NT2/D1 (cell line): ENCODE results near the gene PEX1.
"Not testable (repeated sequence)": the region's sequence is repeated elsewhere in the genome, so short reads cannot be mapped to it uniquely, and the experiment has no call there.

ENCODE experiments used
- SUZ12 ChIP-seq: IDR thresholded peaks from 2 replicates; pipeline ENCODE4 v1.6.1; 2011; ENCODE audit not compliant: insufficient read length, insufficient read depth; ENCODE audit errors: extremely low read depth
- YY1 ChIP-seq: IDR thresholded peaks from 2 replicates; pipeline ENCODE4 v1.6.1; 2011; ENCODE audit not compliant: insufficient read length, insufficient read depth

DNA sequence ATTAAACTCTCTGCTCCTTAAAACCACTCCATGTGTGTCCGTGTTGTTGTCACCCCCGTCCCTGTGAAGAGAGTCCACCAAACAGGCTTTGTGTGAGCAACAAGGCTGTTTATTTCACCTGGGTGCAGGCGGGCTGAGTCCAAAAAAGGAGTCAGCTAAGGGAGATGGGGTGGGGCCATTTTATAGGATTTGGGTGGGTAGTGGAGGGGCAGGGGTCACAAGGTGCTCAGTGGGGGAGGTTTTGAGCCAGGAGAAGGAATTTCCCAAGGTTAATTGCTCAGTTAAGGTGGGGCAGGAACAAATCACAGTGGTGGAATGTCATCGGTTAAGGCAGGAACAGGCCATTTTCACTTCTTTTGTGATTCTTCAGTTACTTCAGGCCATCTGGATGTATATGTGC, 49.2 kb downstream of the PEX1 start:
- not testable (repeated sequence) for TF ChIP-seq SUZ12, YY1
